SU-DHL-6 (cell line): ENCODE data around the gene KRTAP5-6.

Experiments
- CTCF ChIP-seq: fragments of 200-600 bp; sonication (generic); IDR thresholded peaks from one replicate; pipeline ENCODE4 v1.5.1; 2017; ENCODE audit warnings: antibody characterized with exemption, mild to moderate bottlenecking, low read length, moderate library complexity; ENCODE audit not compliant: insufficient read depth, poor library complexity, severe bottlenecking
- EZH2phosphoT487 ChIP-seq: fragments of 200-600 bp; sonication (generic), shearing (Covaris generic); conservative IDR thresholded peaks from 2 replicates; pipeline ENCODE4 v1.6.1; 2018; ENCODE audit warnings: mild to moderate bottlenecking, antibody characterized with exemption, low read length, moderate library complexity, mixed read lengths

GRCh38 chr11:1691878-1692707, 4.9 kb upstream of the KRTAP5-6 start:
- no peak for TF ChIP-seq CTCF
- no peak for TF ChIP-seq EZH2phosphoT487
